Measurements from ENCODE around the gene GFOD1.
"Not testable (repeated sequence)": the region's sequence is repeated elsewhere in the genome, so short reads cannot be mapped to it uniquely, and the experiment has no call there.

Gene GFOD1

GRCh38 chr6:13517116-13517515 is 29.7 kb upstream of the GFOD1 start:
- no peak overlapping the region for H3K27ac Mint-ChIP-seq
- H3K4me1 Mint-ChIP-seq, result no peaks in the 10 kb centered on the region
- no peaks in the 10 kb centered on the region for H3K27me3 Mint-ChIP-seq

DNA sequence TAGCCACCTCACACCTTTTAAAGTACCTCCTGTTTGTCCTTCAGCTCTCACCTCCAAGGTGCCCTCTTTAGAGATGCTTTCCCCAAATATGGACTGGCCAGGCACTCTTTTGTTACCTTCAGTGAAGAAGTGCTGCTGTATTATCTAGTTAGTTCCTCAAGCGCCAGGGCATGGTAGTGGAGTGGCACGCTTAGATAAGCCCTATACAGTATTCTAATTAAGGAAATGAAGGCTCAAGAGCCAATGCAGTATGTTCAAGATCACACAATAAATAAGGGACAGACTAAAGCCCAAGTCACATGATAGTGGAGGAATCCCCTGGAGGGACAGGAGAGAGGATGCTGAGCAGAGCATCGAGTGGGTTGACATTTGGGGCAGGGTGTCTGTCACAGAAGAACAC is 28.5 kb upstream of the GFOD1 start:
- H3K36me3 Mint-ChIP-seq, result no peaks in the 10 kb centered on the region
- H3K27ac Mint-ChIP-seq, result no peak overlapping the region
- no peaks in the 10 kb centered on the region for H3K27me3 Mint-ChIP-seq
- H3K4me3 Mint-ChIP-seq, result no peak overlapping the region
- no peaks in the 10 kb centered on the region for H3K4me1 Mint-ChIP-seq
- no peaks in the 10 kb centered on the region for H3K9me3 Mint-ChIP-seq

More at GRCh38 chr6:13517116-13517515, 29.7 kb upstream of the GFOD1 start:
- H3K4me3 Mint-ChIP-seq, result no peak overlapping the region
- no peaks in the 10 kb centered on the region for H3K36me3 Mint-ChIP-seq
- no peaks in the 10 kb centered on the region for H3K9me3 Mint-ChIP-seq

DNA sequence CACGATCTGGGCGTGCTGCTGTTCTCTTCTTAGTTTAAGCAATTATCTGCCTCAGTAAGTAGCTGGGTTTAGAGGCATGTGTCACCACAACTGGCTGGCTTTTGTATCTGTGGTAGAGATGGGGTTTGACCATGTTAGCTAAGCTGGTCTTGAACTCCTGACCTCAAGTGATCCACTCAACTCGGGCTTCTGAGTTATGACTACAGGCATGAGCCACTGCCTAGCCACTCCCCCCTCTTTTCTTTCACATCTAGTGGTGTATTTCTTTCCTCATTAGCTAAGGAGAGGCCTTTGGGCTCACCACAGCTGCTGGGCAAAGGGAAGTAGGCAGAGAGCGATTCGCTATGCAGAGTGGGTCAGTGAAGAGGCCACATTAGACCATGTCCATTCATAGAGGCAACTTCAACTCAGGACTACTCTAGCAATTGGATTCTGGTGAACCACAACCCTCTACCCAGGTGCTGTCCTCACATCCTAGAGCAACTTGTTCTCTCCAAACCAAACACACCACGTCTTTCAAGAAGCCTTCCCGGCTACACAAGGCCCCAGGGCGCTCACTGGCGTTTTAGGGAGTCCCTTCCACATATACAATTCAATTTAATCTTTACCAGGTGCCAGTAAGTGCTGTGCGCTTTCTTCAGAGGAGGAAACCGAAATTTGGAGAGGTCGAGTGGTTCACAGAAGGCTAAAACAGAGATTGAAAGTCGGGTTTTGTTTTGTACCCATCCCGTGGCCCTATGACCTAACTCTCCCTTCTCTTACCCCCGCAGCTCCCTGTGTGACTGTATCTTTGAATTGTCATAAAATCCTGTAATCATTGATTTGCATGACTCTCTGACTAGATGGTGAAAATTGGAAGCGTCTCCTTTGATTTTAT is 26.5 kb upstream of the GFOD1 start:
- H3K9me3 Mint-ChIP-seq, result no peaks in the 10 kb centered on the region
- no peak overlapping the region for H3K4me3 Mint-ChIP-seq
- H3K27ac Mint-ChIP-seq, result no peak overlapping the region
- H3K4me1 Mint-ChIP-seq, result no peaks in the 10 kb centered on the region
- no peaks in the 10 kb centered on the region for H3K36me3 Mint-ChIP-seq
- no peaks in the 10 kb centered on the region for H3K27me3 Mint-ChIP-seq

DNA sequence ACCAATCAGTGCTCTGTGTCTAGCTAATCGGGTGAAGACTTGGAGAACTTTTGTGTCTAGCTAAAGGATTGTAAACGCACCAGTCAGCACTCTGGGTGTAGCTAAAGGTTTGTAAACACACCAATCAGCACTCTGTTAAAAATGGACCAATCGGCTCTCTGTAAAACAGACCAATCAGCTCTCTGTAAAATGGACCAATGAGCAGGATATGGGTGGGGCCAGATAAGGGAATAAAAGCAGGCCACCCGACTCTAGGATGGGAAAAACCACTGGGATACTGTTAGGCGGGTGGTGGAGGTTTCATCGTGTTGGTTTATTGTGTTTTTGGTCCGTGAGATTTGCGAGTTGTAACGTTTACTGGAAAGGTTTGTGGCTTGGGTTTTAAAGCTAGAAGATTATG is 25.5 kb upstream of the GFOD1 start:
- H3K4me1 Mint-ChIP-seq, result no peaks in the 10 kb centered on the region
- H3K27me3 Mint-ChIP-seq, result no peaks in the 10 kb centered on the region
- H3K4me3 Mint-ChIP-seq, result no peak overlapping the region
- H3K27ac Mint-ChIP-seq, result no peak overlapping the region
- no peaks in the 10 kb centered on the region for H3K9me3 Mint-ChIP-seq
- no peaks in the 10 kb centered on the region for H3K36me3 Mint-ChIP-seq

DNA sequence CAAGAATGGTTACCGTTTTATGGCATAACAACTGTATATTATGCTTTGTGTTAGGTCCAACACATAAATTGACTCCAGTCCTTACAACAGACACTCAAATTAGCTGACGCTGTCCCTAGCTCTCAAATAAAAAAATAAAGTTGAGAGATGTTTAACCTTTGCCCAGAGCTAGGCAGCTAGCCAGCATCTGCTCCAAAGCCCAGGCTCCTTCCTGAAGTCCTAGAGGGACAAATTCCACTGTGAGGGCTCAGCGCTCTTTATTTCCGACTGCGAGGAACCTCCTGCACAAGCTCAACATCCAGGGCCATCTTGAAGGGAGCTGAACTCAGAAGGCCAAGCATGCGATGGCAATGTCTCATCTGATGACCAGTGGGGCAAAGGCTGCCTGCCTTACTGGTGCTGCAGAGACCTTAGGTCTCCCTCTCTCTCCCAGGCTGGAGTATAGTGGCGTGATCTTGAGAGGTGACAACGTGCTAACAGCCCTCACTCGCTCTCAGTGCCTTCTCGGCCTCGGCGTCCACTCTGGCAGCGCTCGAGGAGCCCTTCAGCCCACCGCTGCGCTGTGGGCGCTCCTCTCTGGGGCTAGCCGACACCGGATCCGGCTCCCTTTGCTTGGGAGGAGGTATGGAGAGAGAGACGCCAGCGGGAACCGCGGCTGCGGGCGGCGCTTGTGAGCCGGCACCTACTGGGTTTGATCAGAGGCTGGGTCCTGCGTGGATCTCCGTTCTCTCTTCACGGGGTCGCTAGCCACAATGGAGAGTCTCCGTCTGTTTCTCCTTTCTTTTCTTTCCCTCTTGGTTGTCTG is 24.7 kb upstream of the GFOD1 start:
- H3K4me3 Mint-ChIP-seq, result no peak overlapping the region
- no peaks in the 10 kb centered on the region for H3K36me3 Mint-ChIP-seq
- no peaks in the 10 kb centered on the region for H3K4me1 Mint-ChIP-seq
- H3K9me3 Mint-ChIP-seq, result no peaks in the 10 kb centered on the region
- no peaks in the 10 kb centered on the region for H3K27me3 Mint-ChIP-seq
- no peak overlapping the region for H3K27ac Mint-ChIP-seq

- H3K36me3 Mint-ChIP-seq, result not testable (repeated sequence)
Measured at GRCh38 chr6:13511141-13511571, 23.8 kb upstream of the GFOD1 start.

DNA sequence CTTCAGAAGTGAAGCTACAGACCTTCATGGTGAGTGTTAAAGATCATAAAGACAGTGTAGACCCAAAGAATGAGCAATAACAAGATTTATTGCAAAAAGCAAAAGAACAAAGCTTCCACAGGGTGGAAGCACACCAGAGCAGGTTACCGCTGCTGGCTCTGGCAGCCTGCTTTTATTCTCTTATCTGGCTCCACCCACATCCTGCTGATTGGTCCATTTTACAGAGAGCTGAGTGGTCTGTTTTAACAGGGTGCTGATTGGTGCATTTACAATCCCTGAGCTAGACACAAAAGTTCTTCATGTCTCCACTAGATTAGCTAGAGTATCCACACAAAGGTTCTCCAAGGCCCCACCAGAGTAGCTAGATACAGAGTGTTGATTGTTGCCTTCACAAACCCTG is 23.0 kb upstream of the GFOD1 start:
- not testable (repeated sequence) for H3K36me3 Mint-ChIP-seq, H3K4me3 Mint-ChIP-seq, H3K27ac Mint-ChIP-seq, H3K27me3 Mint-ChIP-seq, H3K9me3 Mint-ChIP-seq, H3K4me1 Mint-ChIP-seq

More at GRCh38 chr6:13511141-13511571, 23.8 kb upstream of the GFOD1 start:
- not testable (repeated sequence) for H3K27me3 Mint-ChIP-seq, H3K27ac Mint-ChIP-seq, H3K4me1 Mint-ChIP-seq, H3K9me3 Mint-ChIP-seq, H3K4me3 Mint-ChIP-seq

- Mint-ChIP-seq H3K27ac (peak overlapping the region; percentile 27), H3K4me1 (no peaks in the 10 kb centered on the region), H3K4me3 (no peak overlapping the region), H3K9me3 (no peaks in the 10 kb centered on the region), H3K27me3 (no peaks in the 10 kb centered on the region), H3K36me3 (no peaks in the 10 kb centered on the region)
Measured at GRCh38 chr6:13508711-13509705, 21.6 kb upstream of the GFOD1 start.

DNA sequence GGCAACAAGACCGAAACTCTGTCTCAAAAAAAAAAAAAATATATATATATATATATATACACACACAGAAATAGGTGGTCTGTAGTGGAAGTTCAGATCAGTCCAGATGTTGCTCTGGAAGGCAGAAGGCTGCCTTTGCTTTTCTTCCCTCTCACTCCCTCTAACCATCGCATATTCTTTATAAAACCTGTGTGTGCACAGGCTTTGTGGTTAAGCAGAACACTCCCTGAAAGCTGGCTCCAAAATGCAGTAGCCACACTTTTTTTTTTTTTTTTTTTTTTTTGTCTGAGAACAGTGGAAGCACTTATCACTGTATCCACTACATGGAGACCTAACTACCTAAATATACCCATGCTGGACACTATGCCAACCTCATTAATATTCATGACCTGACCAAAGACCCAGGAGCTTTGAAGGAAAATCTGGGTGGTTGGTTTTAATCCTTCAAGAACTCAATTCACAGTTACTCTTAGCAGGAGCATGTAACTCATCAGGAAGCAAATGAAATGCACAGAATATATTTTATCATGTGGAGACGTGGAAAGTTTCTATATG is 20.0 kb upstream of the GFOD1 start:
- no peak overlapping the region for H3K4me3 Mint-ChIP-seq
- no peaks in the 10 kb centered on the region for H3K9me3 Mint-ChIP-seq
- no peaks in the 10 kb centered on the region for H3K27me3 Mint-ChIP-seq
- no peak overlapping the region for H3K27ac Mint-ChIP-seq
- no peaks in the 10 kb centered on the region for H3K4me1 Mint-ChIP-seq
- no peaks in the 10 kb centered on the region for H3K36me3 Mint-ChIP-seq

- Mint-ChIP-seq H3K27ac (no peak overlapping the region), H3K27me3 (no peaks in the 10 kb centered on the region), H3K9me3 (no peaks in the 10 kb centered on the region), H3K4me3 (no peak overlapping the region), H3K4me1 (peaks cover 2% of the 10 kb centered on the region), H3K36me3 (no peaks in the 10 kb centered on the region)
Measured at GRCh38 chr6:13505345-13505734, 17.9 kb upstream of the GFOD1 start.

DNA sequence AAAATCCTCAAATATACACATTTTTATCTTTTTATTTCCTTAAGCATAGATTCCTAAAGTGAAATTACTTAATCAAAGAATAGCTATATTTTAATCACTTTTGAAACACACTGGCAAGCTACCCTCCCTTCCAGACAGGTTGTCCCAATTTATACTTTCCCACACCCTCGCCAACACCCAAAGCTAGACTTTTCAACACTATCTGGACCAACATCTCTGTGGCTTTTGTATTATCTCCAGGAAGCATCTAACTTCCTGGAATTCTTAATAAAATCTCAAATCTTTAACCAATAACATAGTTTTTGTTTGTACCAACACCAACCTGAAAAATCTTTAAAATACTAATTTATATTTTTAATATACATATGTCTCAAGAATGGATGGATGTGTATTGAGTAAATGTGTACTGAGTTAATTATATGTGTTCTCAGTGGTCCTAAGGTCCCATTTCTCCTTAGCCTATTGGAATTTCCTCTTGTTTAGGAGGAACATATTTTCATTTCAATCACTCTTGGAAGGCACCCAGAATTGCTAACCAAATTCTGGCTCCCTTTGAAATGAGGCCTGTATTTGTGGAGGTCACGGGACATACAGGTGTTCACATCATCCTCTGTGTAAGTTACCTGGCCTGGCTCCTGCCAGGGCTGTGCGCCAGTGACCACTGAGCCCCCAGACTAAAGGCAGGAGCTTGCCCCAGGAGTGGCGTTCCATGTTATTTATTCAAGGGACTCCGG is 17.4 kb upstream of the GFOD1 start:
- H3K27ac Mint-ChIP-seq, result no peak overlapping the region
- H3K4me1 Mint-ChIP-seq, result peaks cover 7% of the 10 kb centered on the region
- no peak overlapping the region for H3K4me3 Mint-ChIP-seq
- no peaks in the 10 kb centered on the region for H3K36me3 Mint-ChIP-seq
- no peaks in the 10 kb centered on the region for H3K27me3 Mint-ChIP-seq
- H3K9me3 Mint-ChIP-seq, result no peaks in the 10 kb centered on the region

DNA sequence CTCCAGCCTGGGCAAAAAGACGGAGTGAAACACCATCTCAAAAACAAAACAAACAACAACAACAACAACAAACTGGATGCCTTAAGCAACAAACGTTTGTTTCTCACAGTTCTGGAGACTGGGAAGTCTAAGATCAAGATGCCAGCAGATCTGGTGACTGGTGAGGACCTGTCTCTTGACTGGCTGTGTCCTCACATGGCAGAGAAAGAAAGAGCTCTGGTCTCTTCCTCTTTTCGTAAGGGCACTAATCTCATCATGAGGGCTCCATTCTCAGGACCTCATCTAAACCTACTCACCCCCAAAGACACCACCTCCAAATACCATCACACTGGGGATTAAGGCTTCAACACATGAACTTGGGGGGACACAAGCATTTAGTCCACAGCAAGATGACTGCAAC is 13.5 kb upstream of the GFOD1 start:
- Mint-ChIP-seq H3K27ac (no peak overlapping the region), H3K9me3 (no peaks in the 10 kb centered on the region), H3K4me3 (no peak overlapping the region), H3K36me3 (no peaks in the 10 kb centered on the region), H3K4me1 (peaks cover 7% of the 10 kb centered on the region), H3K27me3 (no peaks in the 10 kb centered on the region)

GRCh38 chr6:13500264-13500663 is 12.9 kb upstream of the GFOD1 start:
- H3K27ac Mint-ChIP-seq, result no peak overlapping the region
- no peaks in the 10 kb centered on the region for H3K36me3 Mint-ChIP-seq
- no peaks in the 10 kb centered on the region for H3K9me3 Mint-ChIP-seq
- H3K27me3 Mint-ChIP-seq, result no peaks in the 10 kb centered on the region
- H3K4me3 Mint-ChIP-seq, result no peak overlapping the region
- H3K4me1 Mint-ChIP-seq, result peaks cover 7% of the 10 kb centered on the region

GRCh38 chr6:13496513-13497190 is 9.3 kb upstream of the GFOD1 start:
- Mint-ChIP-seq H3K4me3 (no peak overlapping the region), H3K27me3 (no peaks in the 10 kb centered on the region), H3K9me3 (no peaks in the 10 kb centered on the region), H3K27ac (no peak overlapping the region), H3K36me3 (no peaks in the 10 kb centered on the region), H3K4me1 (peaks cover 7% of the 10 kb centered on the region)
